IMR-90 (cell line): ENCODE measurements around the gene ZNF432.

Experiments used
- CEBPB ChIP-seq: IDR thresholded peaks from 2 replicates; pipeline ENCODE4 v1.6.1; 2012; ENCODE audit warnings: low read depth, low read length, improper control_type of control experiment
- CTCF ChIP-seq: conservative IDR thresholded peaks from 2 replicates; pipeline ENCODE4 v1.5.1; 2012; ENCODE audit warnings: mild to moderate bottlenecking, low read depth, low read length, improper control_type of control experiment
- FOS ChIP-seq: fragments of 150-350 bp; IDR thresholded peaks from 2 replicates; pipeline ENCODE4 v1.6.1; 2016; ENCODE audit warnings: low read depth, low read length
- MAFK ChIP-seq: IDR thresholded peaks from 2 replicates; pipeline ENCODE4 v1.6.1; 2012; ENCODE audit warnings: low read depth, low read length, improper control_type of control experiment
- POLR2A ChIP-seq: IDR thresholded peaks from 2 replicates; pipeline ENCODE4 v1.6.1; 2012; ENCODE audit warnings: mild to moderate bottlenecking, low read depth, low read length

- TF ChIP-seq CEBPB (no peak), CTCF (no peak), FOS (no peak), POLR2A (no peak), MAFK (no peak)
Observed at GRCh38 chr19:52094526-52095130, 46.0 kb upstream of the ZNF432 start.
